H9 (cell line): ENCODE results near the gene MUC2. TPM values are rescaled to one million over a fixed set of nuclear protein-coding genes. Genes with fewer than 3 reads are reported as not detected.

Experiments
- DNase-seq: peaks from one replicate; pipeline ENCODE4 v3.0.0-alpha.2; 2017
- H2AFZ ChIP-seq: one replicate; pipeline ENCODE4 v1.6.1; 2013; ENCODE audit warnings: mild to moderate bottlenecking, low read length, control low read depth, moderate library complexity
- H2AK5ac ChIP-seq: 2 replicates; pipeline ENCODE4 v1.6.1; 2013; ENCODE audit warnings: low read length, control low read depth, mixed read lengths; ENCODE audit not compliant: insufficient read length
- H2BK120ac ChIP-seq: one replicate; pipeline ENCODE4 v1.6.1; 2013; ENCODE audit warnings: low read depth, mild to moderate bottlenecking, low read length, control low read depth, inconsistent platforms; ENCODE audit not compliant: poor library complexity, severe bottlenecking
- H2BK12ac ChIP-seq: 2 replicates; pipeline ENCODE4 v1.6.1; 2013; ENCODE audit warnings: low read length, control low read depth, mixed read lengths, low read depth; ENCODE audit not compliant: insufficient read length
- H2BK15ac ChIP-seq: 2 replicates; pipeline ENCODE4 v1.6.1; 2013; ENCODE audit warnings: low read depth, low read length, control low read depth
- H2BK20ac ChIP-seq: one replicate; pipeline ENCODE4 v1.6.1; 2013; ENCODE audit warnings: low read depth, mild to moderate bottlenecking, low read length, control low read depth, inconsistent platforms; ENCODE audit not compliant: poor library complexity, severe bottlenecking
- H2BK5ac ChIP-seq: 2 replicates; pipeline ENCODE4 v1.6.1; 2013; ENCODE audit warnings: low read length, control low read depth, mixed read lengths; ENCODE audit not compliant: insufficient read length
- H3K14ac ChIP-seq: 2 replicates; pipeline ENCODE4 v1.6.1; 2013; ENCODE audit warnings: low read length, control low read depth; ENCODE audit not compliant: insufficient read depth
- H3K18ac ChIP-seq: 2 replicates; pipeline ENCODE4 v1.6.1; 2013; ENCODE audit warnings: low read depth, mild to moderate bottlenecking, mixed read lengths, low read length, control low read depth; ENCODE audit not compliant: insufficient read length
- H3K23ac ChIP-seq: 2 replicates; pipeline ENCODE4 v1.6.1; 2013; ENCODE audit warnings: low read length, control low read depth, mixed read lengths, low read depth; ENCODE audit not compliant: insufficient read length
- H3K23me2 ChIP-seq: 2 replicates; pipeline ENCODE4 v1.6.1; 2013; ENCODE audit warnings: low read depth, mild to moderate bottlenecking, mixed read lengths, low read length, control low read depth; ENCODE audit not compliant: insufficient read length, poor library complexity, severe bottlenecking
- H3K27ac ChIP-seq: 2 replicates; pipeline ENCODE4 v1.5.1; 2013; ENCODE audit warnings: low read length, control low read depth, mixed read lengths, low read depth; ENCODE audit not compliant: insufficient read length
- H3K27me3 ChIP-seq: 2 replicates; pipeline ENCODE4 v1.6.1; 2013; ENCODE audit warnings: low read length, control low read depth, inconsistent platforms; ENCODE audit not compliant: insufficient read depth
- H3K4ac ChIP-seq: 2 replicates; pipeline ENCODE4 v1.6.1; 2013; ENCODE audit warnings: low read depth, mild to moderate bottlenecking, control low read depth, inconsistent platforms, low read length, moderate library complexity
- H3K4me1 ChIP-seq: 2 replicates; pipeline ENCODE4 v1.6.1; 2013; ENCODE audit warnings: low read length, control low read depth, inconsistent platforms; ENCODE audit not compliant: insufficient read depth
- H3K4me2 ChIP-seq: 2 replicates; pipeline ENCODE4 v1.6.1; 2013; ENCODE audit warnings: low read length, control low read depth, mixed read lengths; ENCODE audit not compliant: insufficient read length, insufficient read depth
- H3K56ac ChIP-seq: 2 replicates; pipeline ENCODE4 v1.6.1; 2013; ENCODE audit warnings: low read depth, mild to moderate bottlenecking, mixed read lengths, low read length, control low read depth; ENCODE audit not compliant: insufficient read length
- H3K79me1 ChIP-seq: 2 replicates; pipeline ENCODE4 v1.6.1; 2013; ENCODE audit warnings: low read depth, mild to moderate bottlenecking, moderate library complexity, low read length, control low read depth, inconsistent platforms; ENCODE audit not compliant: insufficient read depth, poor library complexity, severe bottlenecking
- H3K79me2 ChIP-seq: 2 replicates; pipeline ENCODE4 v1.6.1; 2013; ENCODE audit warnings: low read length, control low read depth, inconsistent platforms; ENCODE audit not compliant: insufficient read depth
- H3K9ac ChIP-seq: 2 replicates; pipeline ENCODE4 v1.6.1; 2013; ENCODE audit warnings: low read length, control low read depth, mixed read lengths; ENCODE audit not compliant: insufficient read length; ENCODE audit errors: extremely low read depth
- H3K9me3 ChIP-seq: one replicate; pipeline ENCODE4 v1.6.1; 2013; ENCODE audit warnings: low read depth, low read length, inconsistent platforms; ENCODE audit not compliant: control insufficient read depth
- H3T11ph ChIP-seq: one replicate; pipeline ENCODE4 v1.6.1; 2013; ENCODE audit warnings: mild to moderate bottlenecking, low read length, control low read depth, inconsistent platforms
- H4K20me1 ChIP-seq: one replicate; pipeline ENCODE4 v1.6.1; 2013; ENCODE audit not compliant: control insufficient read depth, insufficient read length, insufficient read depth
- H4K5ac ChIP-seq: 2 replicates; pipeline ENCODE4 v1.6.1; 2013; ENCODE audit warnings: low read depth, mild to moderate bottlenecking, mixed read lengths, low read length, control low read depth; ENCODE audit not compliant: insufficient read length
- H4K8ac ChIP-seq: replicated peaks from 2 replicates; pipeline ENCODE4 v1.6.1; 2013; ENCODE audit warnings: low read length, control low read depth, mixed read lengths, low read depth; ENCODE audit not compliant: insufficient read length
- H4K91ac ChIP-seq: 2 replicates; pipeline ENCODE4 v1.6.1; 2013; ENCODE audit warnings: low read depth, mild to moderate bottlenecking, moderate library complexity, mixed read lengths, low read length, control low read depth; ENCODE audit not compliant: insufficient read length
- H3K27ac Mint-ChIP-seq, 3 experiments: 2 replicates in 2 of 3; 3 replicates in 1 of 3; pipeline ENCODE4 v1.8.0; 2020 to 2021; ENCODE audit warnings: mixed read lengths in 3 of 3, mild to moderate bottlenecking in 1 of 3, moderate library complexity in 1 of 3
- H3K27me3 Mint-ChIP-seq: 2 replicates; pipeline ENCODE4 v1.8.0; 2021; ENCODE audit warnings: low read depth, mild to moderate bottlenecking, moderate library complexity, mixed read lengths
- H3K36me3 Mint-ChIP-seq, 3 experiments: 2 replicates in 2 of 3; 3 replicates in 1 of 3; pipeline ENCODE4 v1.8.0; 2020 to 2021; ENCODE audit warnings: low read depth in 3 of 3, mixed read lengths in 3 of 3; ENCODE audit not compliant: insufficient read depth in 1 of 3
- H3K4me1 Mint-ChIP-seq, 2 experiments: 2 replicates each; pipeline ENCODE4 v1.8.0; 2020; ENCODE audit warnings: mixed read lengths in 2 of 2
- H3K4me3 Mint-ChIP-seq, 2 experiments: 2 replicates in 1 of 2; 3 replicates in 1 of 2; pipeline ENCODE4 v1.8.0; 2020 to 2021; ENCODE audit warnings: mild to moderate bottlenecking in 2 of 2, mixed read lengths in 2 of 2, moderate library complexity in 1 of 2
- H3K9me3 Mint-ChIP-seq, 2 experiments: 2 replicates in 1 of 2; 3 replicates in 1 of 2; pipeline ENCODE4 v1.8.0; 2020; ENCODE audit warnings: mild to moderate bottlenecking in 2 of 2, mixed read lengths in 2 of 2, moderate library complexity in 1 of 2
- CTCF ChIP-seq: fragments of 200-600 bp; sonication (generic); conservative IDR thresholded peaks from 3 replicates; pipeline ENCODE4 v1.8.0; 2021; ENCODE audit warnings: antibody characterized with exemption, mild to moderate bottlenecking
- WGBS: extraction: QIAGEN DNeasy Blood & Tissue Kit; methylation state at CpG from one replicate; pipeline ENCODE4 v1.1.7; 2013; ENCODE audit warnings: missing lambda C conversion rate, low lambda C conversion rate, mixed read lengths; ENCODE audit not compliant: insufficient read length; ENCODE audit errors: extremely low coverage; 5-methylcytosine and 5-hydroxymethylcytosine counted together
- total RNA-seq: library from RNA; stranded (reverse); gene quantifications from 2 replicates; pipeline ENCODE4 v1.2.1, GENCODE V29; 2021

Gene MUC2
- total RNA-seq, 1 experiment from 2014 or later: not detected

GRCh38 chr11:1075341-1075911 is 752 bp downstream of the MUC2 start:
- no CpG with 5 or more reads among the region's 28 CpGs for WGBS
- no peak overlapping the region for H3K4ac ChIP-seq
- H3K23me2 ChIP-seq: no peaks in the 10 kb centered on the region
- no peak overlapping the region for H4K91ac ChIP-seq
- H4K20me1 ChIP-seq: no peaks in the 10 kb centered on the region
- no peak for TF ChIP-seq CTCF
- H3K27ac Mint-ChIP-seq: peak overlapping the region; percentile 44 to 77 (median 70); a peak in 4 of 7 replicates
- no peak overlapping the region for H2BK15ac ChIP-seq
- H3K27me3 ChIP-seq: no peaks in the 10 kb centered on the region
- no peak overlapping the region for H4K8ac ChIP-seq
- H2BK12ac ChIP-seq: no peak overlapping the region
- H3K27me3 Mint-ChIP-seq: no peaks in the 10 kb centered on the region
- H3K4me3 Mint-ChIP-seq: no peak overlapping the region
- H3T11ph ChIP-seq: no peak overlapping the region
- H3K14ac ChIP-seq: no peak overlapping the region; the same call in 1 of the 2 replicates
- H3K9ac ChIP-seq: no peak overlapping the region
- no peaks in the 10 kb centered on the region for H3K4me1 ChIP-seq
- no peak overlapping the region for H2BK5ac ChIP-seq
- no peak overlapping the region for H3K4me2 ChIP-seq
- no peaks in the 10 kb centered on the region for H3K9me3 Mint-ChIP-seq
- H3K9me3 ChIP-seq: no peaks in the 10 kb centered on the region
- H3K79me2 ChIP-seq: no peaks in the 10 kb centered on the region
- no peak overlapping the region for H3K23ac ChIP-seq
- H2BK120ac ChIP-seq: no peak overlapping the region
- no peak overlapping the region for H2BK20ac ChIP-seq
- H3K27ac ChIP-seq: no peak overlapping the region
- no peak overlapping the region for H2AK5ac ChIP-seq
- H3K56ac ChIP-seq: no peak overlapping the region
- DNase-seq: no peak
- H2AFZ ChIP-seq: no peak overlapping the region
- no peak overlapping the region for H3K18ac ChIP-seq
- H3K79me1 ChIP-seq: no peaks in the 10 kb centered on the region
- H4K5ac ChIP-seq: no peak overlapping the region
- H3K4me1 Mint-ChIP-seq: peaks cover 3 to 5% of the 10 kb centered on the region in 2 experiments; a peak in 3 of 4 replicates
- no peaks in the 10 kb centered on the region for H3K36me3 Mint-ChIP-seq
